Endothelial cell of umbilical vein (primary cell): ENCODE measurements around the gene ELK3.

Experiments
- EZH2 ChIP-seq: IDR thresholded peaks from 2 replicates; pipeline ENCODE4 v1.6.1; 2012; ENCODE audit warnings: borderline replicate concordance, low read depth, mild to moderate bottlenecking, moderate library complexity, low read length, inconsistent platforms; ENCODE audit not compliant: severe bottlenecking
- JUN ChIP-seq: IDR thresholded peaks from 2 replicates; pipeline ENCODE4 v1.6.1; 2011; ENCODE audit warnings: borderline replicate concordance, low read depth; ENCODE audit not compliant: insufficient read length, insufficient read depth
- MYC ChIP-seq: IDR thresholded peaks from one replicate; pipeline ENCODE4 v1.6.1; 2011; ENCODE audit warnings: mild to moderate bottlenecking, low read depth, low read length
- POLR2AphosphoS5 ChIP-seq: IDR thresholded peaks from 2 replicates; pipeline ENCODE4 v1.6.1; 2012; ENCODE audit warnings: low read depth, mild to moderate bottlenecking, control low read depth, low read length, moderate library complexity; ENCODE audit not compliant: insufficient read depth
- TF ChIP-seq, protein P1 (sequence below), 2 donors: IDR thresholded peaks; 1 replicate in 1 of 2; 2 replicates in 1 of 2; pipeline ENCODE4 v1.5.1; 2011; ENCODE audit warnings: low read length in 2 of 2, mild to moderate bottlenecking in 2 of 2, moderate library complexity in 2 of 2, control low read depth in 1 of 2, inconsistent platforms in 1 of 2, low read depth in 1 of 2; ENCODE audit not compliant: insufficient read depth in 1 of 2; ENCODE audit errors: extremely low read depth in 1 of 2
- TF ChIP-seq, protein P2 (sequence below): IDR thresholded peaks from 2 replicates; pipeline ENCODE4 v1.6.1; 2011; ENCODE audit not compliant: insufficient read depth, insufficient read length

DNA sequence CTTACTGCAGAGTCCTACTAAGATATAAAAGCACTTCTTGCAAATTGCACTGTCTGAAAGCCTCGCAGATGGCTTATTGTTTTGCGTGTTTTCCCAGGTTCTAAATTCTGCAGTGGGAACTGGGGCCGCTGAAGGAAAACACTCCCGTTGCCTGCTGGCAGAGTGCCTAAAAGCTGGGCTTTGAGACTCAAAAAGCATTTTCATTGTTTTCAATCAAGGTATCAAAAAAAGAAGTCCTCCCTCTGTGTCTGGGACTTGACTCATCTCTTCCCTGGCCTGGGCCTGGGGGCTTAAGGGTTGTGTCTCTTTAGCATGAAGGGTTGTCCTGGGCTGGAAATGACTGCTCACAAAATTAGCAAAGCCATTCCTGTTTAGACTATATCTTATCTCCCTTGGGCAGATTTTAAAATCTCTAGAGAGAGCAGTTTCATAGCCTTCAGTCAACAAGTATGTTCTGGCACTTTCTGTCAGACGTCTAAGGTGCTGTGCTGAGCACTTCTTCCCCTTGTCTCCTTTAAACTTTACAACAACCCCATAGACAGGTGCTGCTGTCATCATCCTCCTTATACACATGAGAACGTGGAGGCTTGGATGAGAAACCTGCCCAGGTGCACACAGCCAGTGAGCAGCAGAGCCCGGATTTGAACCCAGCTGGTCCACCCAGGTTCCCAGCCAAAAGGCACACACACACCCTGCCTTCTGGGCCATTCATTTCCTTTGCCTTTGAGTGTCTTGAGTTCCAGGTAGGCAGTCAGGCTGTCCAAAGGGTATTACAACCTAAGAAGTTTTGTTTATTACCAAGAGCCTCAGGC, 31.1 kb downstream of the ELK3 start:
- TF ChIP-seq JUN (no peak), MYC (no peak), POLR2AphosphoS5 (no peak), EZH2 (no peak)
- TF ChIP-seq, protein P1, sequence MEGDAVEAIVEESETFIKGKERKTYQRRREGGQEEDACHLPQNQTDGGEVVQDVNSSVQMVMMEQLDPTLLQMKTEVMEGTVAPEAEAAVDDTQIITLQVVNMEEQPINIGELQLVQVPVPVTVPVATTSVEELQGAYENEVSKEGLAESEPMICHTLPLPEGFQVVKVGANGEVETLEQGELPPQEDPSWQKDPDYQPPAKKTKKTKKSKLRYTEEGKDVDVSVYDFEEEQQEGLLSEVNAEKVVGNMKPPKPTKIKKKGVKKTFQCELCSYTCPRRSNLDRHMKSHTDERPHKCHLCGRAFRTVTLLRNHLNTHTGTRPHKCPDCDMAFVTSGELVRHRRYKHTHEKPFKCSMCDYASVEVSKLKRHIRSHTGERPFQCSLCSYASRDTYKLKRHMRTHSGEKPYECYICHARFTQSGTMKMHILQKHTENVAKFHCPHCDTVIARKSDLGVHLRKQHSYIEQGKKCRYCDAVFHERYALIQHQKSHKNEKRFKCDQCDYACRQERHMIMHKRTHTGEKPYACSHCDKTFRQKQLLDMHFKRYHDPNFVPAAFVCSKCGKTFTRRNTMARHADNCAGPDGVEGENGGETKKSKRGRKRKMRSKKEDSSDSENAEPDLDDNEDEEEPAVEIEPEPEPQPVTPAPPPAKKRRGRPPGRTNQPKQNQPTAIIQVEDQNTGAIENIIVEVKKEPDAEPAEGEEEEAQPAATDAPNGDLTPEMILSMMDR (IDR thresholded peaks at IDR 0.05; ENCODE audit: extremely low read depth in 1 of 2, insufficient read depth in 1 of 2, low read depth in 1 of 2, low read length in 2 of 2) = no peak
- TF ChIP-seq, protein P2, sequence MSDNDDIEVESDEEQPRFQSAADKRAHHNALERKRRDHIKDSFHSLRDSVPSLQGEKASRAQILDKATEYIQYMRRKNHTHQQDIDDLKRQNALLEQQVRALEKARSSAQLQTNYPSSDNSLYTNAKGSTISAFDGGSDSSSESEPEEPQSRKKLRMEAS = no peak
